Lower lobe of right lung (tissue), 2 donors: ENCODE measurements around the gene MAFG. TPM values are rescaled to one million over a fixed set of nuclear protein-coding genes. Genes with fewer than 3 reads are reported as not detected.

Experiments used
- ATAC-seq, 2 donors: fragments of 200-7000 bp; cut with Tn5 transposase; one replicate each; pipeline ENCODE4 v1.9.1; 2020 to 2022; ENCODE audit warnings: mild to moderate bottlenecking in 2 of 2, moderate library complexity in 2 of 2
- DNase-seq: peaks from one replicate; pipeline ENCODE4 v3.0.0-alpha.2; 2020
- H3K27ac ChIP-seq: fragments of 200-600 bp; one replicate; pipeline ENCODE4 v1.8.0; 2022
- H3K27me3 ChIP-seq: fragments of 200-600 bp; one replicate; pipeline ENCODE4 v1.8.0; 2022; ENCODE audit warnings: low read depth
- H3K36me3 ChIP-seq: fragments of 200-600 bp; one replicate; pipeline ENCODE4 v1.8.0; 2022; ENCODE audit warnings: mild to moderate bottlenecking
- H3K4me1 ChIP-seq: fragments of 200-600 bp; one replicate; pipeline ENCODE4 v1.8.0; 2022
- H3K4me3 ChIP-seq: fragments of 200-600 bp; one replicate; pipeline ENCODE4 v1.8.0; 2022; ENCODE audit warnings: mild to moderate bottlenecking
- H3K9me3 ChIP-seq: fragments of 200-600 bp; one replicate; pipeline ENCODE4 v1.8.0; 2022
- intact Hi-C: fragments of 100-400 bp; cut with DNase I; formaldehyde crosslinking; loops from one replicate; pipeline ENCODE4 v1.11.0; 2022
- total RNA-seq: library from RNA; stranded (reverse); fragmentation: NEBNext Ultra II Directional; extraction: Animal tissue kit (Norgen Biotek cat#: 25700); gene quantifications from one replicate; pipeline ENCODE4 v1.2.1, GENCODE V29; 2021
- TF ChIP-seq, protein P1 (sequence below): fragments of 200-600 bp; IDR thresholded peaks from one replicate; pipeline ENCODE4 v1.8.0; 2022; ENCODE audit warnings: antibody characterized with exemption, mild to moderate bottlenecking
- donor health status: DM: no; HTN: yes; CAD: no; lungs with severe emphysema.

MAFG gene
- total RNA-seq, 1 donor from 2014 or later: 30.7 TPM

GRCh38 chr17:81888105-81888987 is 39.2 kb downstream of the MAFG start:
- Histone ChIP-seq H3K27ac (no peak overlapping the region), H3K36me3 (peaks cover 69% of the 10 kb centered on the region), H3K4me1 (peaks cover 27% of the 10 kb centered on the region), H3K4me3 (no peak overlapping the region), H3K27me3 (no peaks in the 10 kb centered on the region), H3K9me3 (no peaks in the 10 kb centered on the region)
- ATAC-seq: no peak
- DNase-seq: no peak
- TF ChIP-seq, protein P1, sequence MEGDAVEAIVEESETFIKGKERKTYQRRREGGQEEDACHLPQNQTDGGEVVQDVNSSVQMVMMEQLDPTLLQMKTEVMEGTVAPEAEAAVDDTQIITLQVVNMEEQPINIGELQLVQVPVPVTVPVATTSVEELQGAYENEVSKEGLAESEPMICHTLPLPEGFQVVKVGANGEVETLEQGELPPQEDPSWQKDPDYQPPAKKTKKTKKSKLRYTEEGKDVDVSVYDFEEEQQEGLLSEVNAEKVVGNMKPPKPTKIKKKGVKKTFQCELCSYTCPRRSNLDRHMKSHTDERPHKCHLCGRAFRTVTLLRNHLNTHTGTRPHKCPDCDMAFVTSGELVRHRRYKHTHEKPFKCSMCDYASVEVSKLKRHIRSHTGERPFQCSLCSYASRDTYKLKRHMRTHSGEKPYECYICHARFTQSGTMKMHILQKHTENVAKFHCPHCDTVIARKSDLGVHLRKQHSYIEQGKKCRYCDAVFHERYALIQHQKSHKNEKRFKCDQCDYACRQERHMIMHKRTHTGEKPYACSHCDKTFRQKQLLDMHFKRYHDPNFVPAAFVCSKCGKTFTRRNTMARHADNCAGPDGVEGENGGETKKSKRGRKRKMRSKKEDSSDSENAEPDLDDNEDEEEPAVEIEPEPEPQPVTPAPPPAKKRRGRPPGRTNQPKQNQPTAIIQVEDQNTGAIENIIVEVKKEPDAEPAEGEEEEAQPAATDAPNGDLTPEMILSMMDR: no peak
- intact Hi-C loops: no loop called here

- Histone ChIP-seq H3K9me3 (no peaks in the 10 kb centered on the region), H3K4me3 (no peak overlapping the region), H3K4me1 (peaks cover 17% of the 10 kb centered on the region), H3K27me3 (no peaks in the 10 kb centered on the region), H3K27ac (no peak overlapping the region), H3K36me3 (peaks cover 85% of the 10 kb centered on the region)
- TF ChIP-seq, protein P1: no peak
- ATAC-seq (no peak), DNase-seq (no peak)
- intact Hi-C loops: no loop called here
Observed at GRCh38 chr17:81885869-81886548, 41.5 kb downstream of the MAFG start.

DNA sequence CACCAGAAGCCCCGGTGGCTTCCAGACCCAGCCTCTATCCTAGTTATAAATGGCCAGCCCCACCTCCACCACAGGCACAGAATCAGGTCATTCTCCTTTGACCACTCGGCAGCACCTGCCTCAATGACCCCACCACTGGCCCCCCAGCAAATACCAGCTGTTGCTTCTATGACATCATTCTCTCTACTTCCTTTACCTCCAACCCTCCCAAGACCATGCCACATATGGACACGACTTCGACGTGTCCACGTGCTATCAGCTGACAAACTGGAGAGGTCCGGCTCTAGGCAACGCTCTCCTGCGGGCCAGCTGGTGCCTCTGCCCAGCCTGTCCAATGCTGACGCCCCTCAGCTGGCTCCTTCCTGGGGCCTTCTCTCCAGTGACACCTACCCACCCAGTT is 42.1 kb downstream of the MAFG start:
- no peak overlapping the region for H3K27ac ChIP-seq
- peaks cover 13% of the 10 kb centered on the region for H3K4me1 ChIP-seq
- DNase-seq (no peak), ATAC-seq (no peak)
- no peak overlapping the region for H3K4me3 ChIP-seq
- TF ChIP-seq, protein P1: no peak
- intact Hi-C loops: no loop called here
- no peaks in the 10 kb centered on the region for H3K27me3 ChIP-seq
- no peaks in the 10 kb centered on the region for H3K9me3 ChIP-seq
- H3K36me3 ChIP-seq: peaks cover 87% of the 10 kb centered on the region

DNA sequence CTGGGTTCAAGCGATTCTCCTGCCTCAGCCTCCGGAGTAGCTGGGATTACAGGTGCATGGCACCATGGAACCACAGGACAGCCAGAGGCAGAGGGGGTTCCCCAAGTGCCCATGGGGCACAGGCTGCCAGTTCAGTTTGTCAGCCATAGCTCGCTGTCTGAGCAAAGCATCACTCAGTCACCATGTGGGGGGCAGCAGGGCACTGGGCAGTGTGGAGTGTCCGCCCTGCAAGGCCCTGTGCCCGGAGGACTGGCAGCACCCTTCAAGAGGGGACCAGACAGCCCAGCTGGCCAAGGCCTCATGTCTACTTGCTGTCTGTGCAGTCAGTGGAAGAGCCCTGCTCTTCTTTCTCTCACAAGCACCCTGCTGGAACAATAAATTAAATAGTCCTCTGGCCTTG is 42.6 kb downstream of the MAFG start:
- no peak for DNase-seq
- Histone ChIP-seq H3K27me3 (no peaks in the 10 kb centered on the region), H3K4me1 (peaks cover 8% of the 10 kb centered on the region), H3K9me3 (no peaks in the 10 kb centered on the region), H3K27ac (no peak overlapping the region), H3K4me3 (no peak overlapping the region), H3K36me3 (peaks cover 86% of the 10 kb centered on the region)
- ATAC-seq: no peak
- intact Hi-C loops: no loop called here
- TF ChIP-seq, protein P1: no peak

- ATAC-seq (peak in 1 of 2 donors; percentile 15), DNase-seq (no peak)
- no peak overlapping the region for H3K4me3 ChIP-seq
- intact Hi-C loops: no loop called here
- TF ChIP-seq, protein P1: no peak
- no peaks in the 10 kb centered on the region for H3K27me3 ChIP-seq
- peaks cover 86% of the 10 kb centered on the region for H3K36me3 ChIP-seq
- peaks cover 4% of the 10 kb centered on the region for H3K4me1 ChIP-seq
- no peaks in the 10 kb centered on the region for H3K9me3 ChIP-seq
- H3K27ac ChIP-seq: no peak overlapping the region
Observed at GRCh38 chr17:81884520-81884919, 43.0 kb downstream of the MAFG start.
